Measurements from ENCODE around the gene KDM5A.

KDM5A gene

DNA sequence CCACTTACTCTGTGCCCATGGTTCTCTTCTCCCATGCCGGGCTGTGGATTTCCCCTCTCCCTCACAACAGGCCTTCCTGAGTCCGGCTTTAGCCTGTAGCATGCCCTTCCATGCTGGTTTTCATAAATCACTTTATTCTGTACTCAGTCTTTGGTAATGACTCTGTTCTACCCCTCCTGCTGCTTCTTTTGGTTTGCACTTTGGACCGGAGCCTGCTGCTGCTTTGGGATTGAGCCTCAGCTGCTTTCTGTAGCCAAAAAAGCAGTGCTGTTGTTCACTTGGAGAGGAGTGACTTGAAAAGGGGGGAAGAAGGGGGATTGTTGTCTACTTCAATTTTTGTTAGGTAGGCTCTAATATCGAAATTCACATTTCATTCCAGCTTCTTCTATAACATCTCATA, 118.0 kb downstream of the KDM5A start:
- DNase-seq = no peak

GRCh38 chr12:269191-269590, 119.9 kb downstream of the KDM5A start:
- no peak for DNase-seq

DNA sequence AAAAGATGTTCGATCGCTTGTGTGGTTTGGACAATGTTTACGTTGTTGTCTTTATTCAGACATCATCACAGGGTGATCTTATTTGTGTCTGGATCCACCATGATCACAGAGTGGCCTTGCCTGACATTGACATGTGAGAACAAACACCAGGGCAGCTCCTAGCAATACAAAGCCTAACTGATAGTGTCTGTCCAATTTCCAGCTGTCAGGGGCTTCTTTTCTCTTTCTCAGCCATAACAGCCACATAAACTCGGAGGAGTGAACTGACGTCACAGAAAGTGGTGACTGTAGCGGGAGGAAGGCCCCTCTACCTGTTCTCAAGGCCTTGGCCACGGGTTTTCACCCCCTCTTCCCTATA, 120.7 kb downstream of the KDM5A start:
- no peak for DNase-seq

GRCh38 chr12:267581-268482, 121.3 kb downstream of the KDM5A start:
- no peak for DNase-seq

- no peak for DNase-seq
Observed at GRCh38 chr12:265096-265495, 124.0 kb downstream of the KDM5A start.

- no peak for DNase-seq
Observed at GRCh38 chr12:264269-264668, 124.9 kb downstream of the KDM5A start.

DNA sequence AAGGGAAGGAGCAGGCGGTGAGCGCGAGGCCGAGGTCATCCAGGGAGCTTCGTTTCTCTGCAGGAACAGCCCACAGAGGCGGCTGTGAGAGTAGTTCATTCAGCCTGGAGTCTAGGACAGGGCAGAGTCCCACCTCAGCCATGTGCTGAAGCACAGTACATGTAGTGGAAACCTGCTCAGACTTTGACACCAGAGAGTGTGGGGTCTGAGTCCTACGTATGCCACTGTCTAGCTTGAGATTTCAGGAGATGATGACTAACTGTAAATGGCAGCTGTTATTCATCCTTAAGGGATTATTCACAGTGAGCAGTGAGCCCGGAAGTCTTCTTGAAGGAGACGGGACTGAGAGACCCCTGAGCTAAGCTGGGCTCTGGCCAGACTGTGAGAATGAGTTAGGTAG, 125.5 kb downstream of the KDM5A start:
- DNase-seq = no peak

DNA sequence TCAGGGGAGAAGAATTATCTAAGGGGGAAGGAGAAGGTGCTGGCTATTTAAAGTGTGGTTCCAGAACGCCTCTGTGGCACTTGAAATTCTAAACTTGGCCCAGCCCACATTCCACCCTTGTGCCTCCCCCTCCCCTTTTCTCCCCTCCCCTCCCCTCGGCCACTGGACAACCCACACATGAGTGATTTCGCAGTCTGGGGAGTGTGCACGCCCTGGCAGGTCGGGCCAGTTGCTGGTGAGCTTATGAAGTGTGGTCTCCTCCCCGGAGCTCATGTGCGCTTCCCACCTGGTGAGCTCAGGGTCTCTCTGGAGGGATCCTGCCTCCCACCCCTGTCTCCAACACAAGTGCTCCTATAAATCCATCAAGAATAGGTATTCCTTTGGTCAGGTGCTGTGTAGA, 126.3 kb downstream of the KDM5A start, which contains the start of gene SLC6A13:
TSS of gene SLC6A13 (minus strand) at position 20 of the 400 bp plus-strand sequence. CDS start 2,784 bp downstream, outside the sequence.
- DNase-seq = no peak

DNA sequence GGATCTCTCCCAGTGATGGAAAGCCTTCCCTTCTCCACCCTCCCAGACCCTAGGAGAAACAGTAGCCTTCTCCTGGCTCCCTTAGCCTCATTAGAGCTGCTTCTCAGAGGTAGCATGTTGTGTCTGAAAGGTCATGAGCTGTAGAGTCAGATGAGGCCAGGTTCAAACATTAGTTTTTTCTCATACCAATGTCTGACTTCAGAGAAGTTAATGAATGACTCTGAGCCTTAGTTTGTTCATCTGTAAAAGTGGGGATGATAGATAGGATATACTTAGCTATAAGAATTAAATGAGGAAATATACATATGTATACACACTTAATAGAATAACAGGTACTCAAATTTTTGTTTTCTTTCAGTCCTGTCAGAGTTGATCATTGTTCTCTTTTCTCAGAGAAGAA, 127.0 kb downstream of the KDM5A start:
- no peak for DNase-seq

GRCh38 chr12:257521-258321, 131.4 kb downstream of the KDM5A start:
- no peak for DNase-seq

DNA sequence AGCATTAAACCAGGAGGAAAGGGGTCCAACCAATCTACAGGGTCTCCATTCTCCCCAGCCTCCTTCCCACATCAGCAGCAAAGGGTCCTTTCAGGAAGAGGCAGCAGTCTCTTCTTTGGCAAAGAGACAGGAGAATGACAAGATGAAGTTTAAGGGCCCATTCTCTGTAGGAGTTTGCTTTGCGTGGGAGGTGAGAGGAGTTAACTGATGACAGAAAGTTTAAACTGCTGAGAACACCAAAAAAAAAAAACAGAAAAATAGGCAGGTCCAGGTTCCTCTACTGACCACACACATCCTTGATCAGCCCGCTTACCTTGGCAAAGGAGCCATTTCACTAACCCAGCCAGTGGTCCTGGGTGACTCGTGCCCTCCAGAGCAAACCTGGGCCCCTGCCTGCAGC, 132.2 kb downstream of the KDM5A start:
- DNase-seq = no peak

DNA sequence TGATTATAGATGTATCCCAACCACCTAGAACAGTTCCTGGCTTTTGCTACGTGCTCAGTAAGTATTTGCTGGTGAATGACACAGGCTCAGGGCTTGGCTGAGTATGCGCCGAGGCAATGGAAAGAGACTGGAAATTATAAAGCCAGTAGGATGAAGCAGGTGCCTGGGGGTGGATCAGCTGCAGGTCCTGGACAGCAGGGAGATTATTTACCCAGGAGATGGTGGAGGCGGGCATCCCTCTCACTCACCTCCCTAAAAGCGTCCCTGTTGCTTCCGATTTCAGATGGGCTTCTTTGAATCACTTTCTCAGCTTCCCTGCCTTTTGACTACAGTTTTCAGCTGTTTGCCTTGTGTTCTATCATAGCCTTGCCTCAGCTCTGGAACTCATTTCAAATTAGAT, 132.9 kb downstream of the KDM5A start:
- DNase-seq = no peak

GRCh38 chr12:254912-255311, 134.2 kb downstream of the KDM5A start:
- DNase-seq = no peak

- DNase-seq = no peak
Observed at GRCh38 chr12:254039-254438, 135.1 kb downstream of the KDM5A start.

- no peak for DNase-seq
Observed at GRCh38 chr12:253116-253831, 135.8 kb downstream of the KDM5A start.

GRCh38 chr12:252636-253035, 136.5 kb downstream of the KDM5A start:
- no peak for DNase-seq

- DNase-seq = no peak
Observed at GRCh38 chr12:247271-247670, 141.8 kb downstream of the KDM5A start.

GRCh38 chr12:243381-243780, 145.7 kb downstream of the KDM5A start:
- no peak for DNase-seq

DNA sequence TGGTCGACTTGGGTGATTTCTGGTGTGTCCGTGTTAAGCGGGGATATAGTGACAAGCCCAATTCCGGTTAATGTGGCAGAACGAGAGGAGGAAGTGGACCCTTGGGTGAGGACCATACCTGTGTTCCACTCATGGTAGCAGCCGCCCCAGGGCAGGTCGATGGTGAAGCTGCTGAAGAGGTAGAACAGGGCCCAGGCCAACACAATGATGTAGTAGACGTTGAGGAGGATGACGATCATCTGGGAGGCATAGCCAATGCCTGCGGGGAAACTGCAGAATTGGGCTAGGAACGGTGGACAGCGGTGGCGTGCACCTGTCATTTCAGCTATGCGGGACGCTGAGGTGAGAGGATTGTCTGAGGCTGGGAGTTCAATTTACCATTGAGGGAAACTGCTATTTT, 146.6 kb downstream of the KDM5A start:
- DNase-seq = no peak

DNA sequence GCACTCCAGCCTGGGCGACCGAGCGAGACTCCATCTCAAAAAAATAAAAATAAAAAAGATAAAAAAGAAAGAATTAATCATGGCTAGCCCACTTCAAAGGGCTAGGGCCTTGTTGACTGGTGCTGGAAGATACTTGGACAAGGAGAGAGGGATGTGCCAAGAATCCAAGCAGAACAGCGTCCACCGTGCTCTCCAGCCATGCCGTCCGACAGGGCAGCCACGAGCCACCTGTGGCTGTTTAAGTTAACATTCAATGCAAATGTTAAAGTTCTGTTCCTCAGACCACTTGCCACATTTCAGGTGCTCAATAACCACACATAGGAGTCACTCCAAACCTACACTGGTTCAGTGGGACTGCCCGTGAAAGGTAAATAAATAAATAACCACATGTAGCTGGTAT, 147.9 kb downstream of the KDM5A start:
- DNase-seq = no peak

GRCh38 chr12:240566-240965, 148.6 kb downstream of the KDM5A start:
- DNase-seq = no peak

GRCh38 chr12:238736-239398, 150.3 kb downstream of the KDM5A start:
- DNase-seq = no peak

GRCh38 chr12:238116-238515, 151.0 kb downstream of the KDM5A start:
- DNase-seq = no peak

All from suppressor macrophage (primary cell).